ENCODE data around the gene MCC.

MCC gene

GRCh38 chr5:113068559-113068958 lies 419.7 kb downstream of the MCC start:
- Histone ChIP-seq H3K9me3 (ENCODE audit: insufficient read depth, low read length) (no peaks in the 10 kb centered on the region), H4K20me1 (ENCODE audit: low read depth, low read length) (no peaks in the 10 kb centered on the region), H3F3A (ENCODE audit: insufficient read depth) (no peaks in the 10 kb centered on the region), H3K36me3 (ENCODE audit: low read length) (no peaks in the 10 kb centered on the region), H3K4me3 (ENCODE audit: insufficient read depth, low read length, poor library complexity, severe bottlenecking) (no peak overlapping the region), H3K79me2 (ENCODE audit: insufficient read depth, low read length) (no peaks in the 10 kb centered on the region), H3K27ac (ENCODE audit: low read depth, low read length) (no peak overlapping the region), H3K27me3 (ENCODE audit: low read length) (no peaks in the 10 kb centered on the region), H3K4me2 (ENCODE audit: low read depth, low read length, poor library complexity, severe bottlenecking) (no peak overlapping the region), H3K9ac (ENCODE audit: low read length) (no peak overlapping the region), H3K9me2 (replicated peaks; ENCODE audit: insufficient read depth, low read length) (no peaks in the 10 kb centered on the region), H2AFZ (ENCODE audit: low read depth, low read length, severe bottlenecking) (no peak overlapping the region)
- TF ChIP-seq EZH2phosphoT487 (conservative IDR thresholded peaks at IDR 0.05; ENCODE audit: low read length), result no peak
- TF ChIP-seq CTCF (IDR thresholded peaks at IDR 0.05; ENCODE audit: insufficient read depth, low read length, poor library complexity, severe bottlenecking), result no peak

- no peaks in the 10 kb centered on the region for H3K9me3 ChIP-seq (ENCODE audit: insufficient read depth, low read length)
- H2AFZ ChIP-seq (ENCODE audit: low read depth, low read length, severe bottlenecking), result no peak overlapping the region
- no peaks in the 10 kb centered on the region for H3F3A ChIP-seq (ENCODE audit: insufficient read depth)
- TF ChIP-seq EZH2phosphoT487 (conservative IDR thresholded peaks at IDR 0.05; ENCODE audit: low read length) (no peak), CTCF (IDR thresholded peaks at IDR 0.05; ENCODE audit: insufficient read depth, low read length, poor library complexity, severe bottlenecking) (no peak)
- no peaks in the 10 kb centered on the region for H3K27me3 ChIP-seq (ENCODE audit: low read length)
- no peak overlapping the region for H3K27ac ChIP-seq (ENCODE audit: low read depth, low read length)
- H3K79me2 ChIP-seq (ENCODE audit: insufficient read depth, low read length), result no peaks in the 10 kb centered on the region
- no peak overlapping the region for H3K4me2 ChIP-seq (ENCODE audit: low read depth, low read length, poor library complexity, severe bottlenecking)
- H4K20me1 ChIP-seq (ENCODE audit: low read depth, low read length), result no peaks in the 10 kb centered on the region
- no peaks in the 10 kb centered on the region for H3K9me2 ChIP-seq (replicated peaks; ENCODE audit: insufficient read depth, low read length)
- no peaks in the 10 kb centered on the region for H3K36me3 ChIP-seq (ENCODE audit: low read length)
- H3K9ac ChIP-seq (ENCODE audit: low read length), result no peak overlapping the region
- H3K4me3 ChIP-seq (ENCODE audit: insufficient read depth, low read length, poor library complexity, severe bottlenecking), result no peak overlapping the region
These were observed 420.5 kb downstream of the MCC start for GRCh38 chr5:113067635-113068344.

- Histone ChIP-seq H3K9me2 (replicated peaks; ENCODE audit: insufficient read depth, low read length) (no peaks in the 10 kb centered on the region), H3K4me3 (ENCODE audit: insufficient read depth, low read length, poor library complexity, severe bottlenecking) (no peak overlapping the region), H3K79me2 (ENCODE audit: insufficient read depth, low read length) (no peaks in the 10 kb centered on the region), H3K27me3 (ENCODE audit: low read length) (no peaks in the 10 kb centered on the region), H3K4me2 (ENCODE audit: low read depth, low read length, poor library complexity, severe bottlenecking) (no peak overlapping the region), H4K20me1 (ENCODE audit: low read depth, low read length) (no peaks in the 10 kb centered on the region), H2AFZ (ENCODE audit: low read depth, low read length, severe bottlenecking) (no peak overlapping the region), H3K9me3 (ENCODE audit: insufficient read depth, low read length) (no peaks in the 10 kb centered on the region), H3K9ac (ENCODE audit: low read length) (no peak overlapping the region), H3K36me3 (ENCODE audit: low read length) (no peaks in the 10 kb centered on the region), H3K27ac (ENCODE audit: low read depth, low read length) (no peak overlapping the region), H3F3A (ENCODE audit: insufficient read depth) (no peaks in the 10 kb centered on the region)
- TF ChIP-seq EZH2phosphoT487 (conservative IDR thresholded peaks at IDR 0.05; ENCODE audit: low read length) (no peak), CTCF (IDR thresholded peaks at IDR 0.05; ENCODE audit: insufficient read depth, low read length, poor library complexity, severe bottlenecking) (no peak)
These were observed 422.6 kb downstream of the MCC start for GRCh38 chr5:113065626-113066025.
